ENCODE measurements around the gene ZNF277. TPM values are rescaled to one million over a fixed set of nuclear protein-coding genes. Genes with fewer than 3 reads are reported as not detected.

Gene ZNF277
- total RNA-seq, 1 experiment from 2014 or later = 37.4 TPM

GRCh38 chr7:112176693-112177415, 29.6 kb upstream of the ZNF277 start:
- no peak for DNase-seq
- H3K4me1 ChIP-seq (ENCODE audit: low read length) = no peaks in the 10 kb centered on the region
- no peak overlapping the region for H2AFZ ChIP-seq (ENCODE audit: low read length)
- no peaks in the 10 kb centered on the region for H3K27me3 ChIP-seq (ENCODE audit: low read length)
- H3K4me3 ChIP-seq (ENCODE audit: low read length) = no peak overlapping the region
- no peak overlapping the region for H3K9ac ChIP-seq (ENCODE audit: low read length)
- no peaks in the 10 kb centered on the region for H3K9me3 ChIP-seq (ENCODE audit: low read length)
- no peaks in the 10 kb centered on the region for H4K20me1 ChIP-seq (ENCODE audit: insufficient read depth, low read depth, low read length)
- no peak overlapping the region for H3K4me2 ChIP-seq (ENCODE audit: low read depth, low read length, poor library complexity, severe bottlenecking)
- H3K9me2 ChIP-seq (replicated peaks; ENCODE audit: insufficient read depth, low read length) = no peaks in the 10 kb centered on the region
- H3K27ac ChIP-seq (ENCODE audit: low read length) = no peak overlapping the region
- H3K36me3 ChIP-seq (ENCODE audit: insufficient read depth, low read length) = no peaks in the 10 kb centered on the region
- H3K79me2 ChIP-seq (ENCODE audit: low read length) = no peaks in the 10 kb centered on the region

GRCh38 chr7:112180223-112180622, 26.3 kb upstream of the ZNF277 start:
- Histone ChIP-seq H3K9me3 (ENCODE audit: low read length) (no peaks in the 10 kb centered on the region), H3K4me3 (ENCODE audit: low read length) (no peak overlapping the region), H3K4me1 (ENCODE audit: low read length) (no peaks in the 10 kb centered on the region), H3K27ac (ENCODE audit: low read length) (no peak overlapping the region), H3K79me2 (ENCODE audit: low read length) (no peaks in the 10 kb centered on the region), H3K9me2 (replicated peaks; ENCODE audit: insufficient read depth, low read length) (no peaks in the 10 kb centered on the region), H2AFZ (ENCODE audit: low read length) (no peak overlapping the region), H3K27me3 (ENCODE audit: low read length) (no peaks in the 10 kb centered on the region; the same call in 1 of the 2 replicates), H4K20me1 (ENCODE audit: insufficient read depth, low read depth, low read length) (no peaks in the 10 kb centered on the region), H3K9ac (ENCODE audit: low read length) (no peak overlapping the region), H3K4me2 (ENCODE audit: low read depth, low read length, poor library complexity, severe bottlenecking) (no peak overlapping the region), H3K36me3 (ENCODE audit: insufficient read depth, low read length) (no peaks in the 10 kb centered on the region)
- DNase-seq = no peak

GRCh38 chr7:112182749-112183148, 23.7 kb upstream of the ZNF277 start:
- H3K79me2 ChIP-seq (ENCODE audit: low read length) = no peaks in the 10 kb centered on the region
- no peaks in the 10 kb centered on the region for H4K20me1 ChIP-seq (ENCODE audit: insufficient read depth, low read depth, low read length)
- H3K9me3 ChIP-seq (ENCODE audit: low read length) = no peaks in the 10 kb centered on the region
- no peaks in the 10 kb centered on the region; the same call in 1 of the 2 replicates for H3K27me3 ChIP-seq (ENCODE audit: low read length)
- no peak overlapping the region for H3K27ac ChIP-seq (ENCODE audit: low read length)
- no peaks in the 10 kb centered on the region for H3K9me2 ChIP-seq (replicated peaks; ENCODE audit: insufficient read depth, low read length)
- H3K4me1 ChIP-seq (ENCODE audit: low read length) = no peaks in the 10 kb centered on the region
- no peak overlapping the region for H3K4me3 ChIP-seq (ENCODE audit: low read length)
- no peak overlapping the region for H3K9ac ChIP-seq (ENCODE audit: low read length)
- H3K4me2 ChIP-seq (ENCODE audit: low read depth, low read length, poor library complexity, severe bottlenecking) = no peak overlapping the region
- no peak overlapping the region for H2AFZ ChIP-seq (ENCODE audit: low read length)
- no peaks in the 10 kb centered on the region for H3K36me3 ChIP-seq (ENCODE audit: insufficient read depth, low read length)
- no peak for DNase-seq

- Histone ChIP-seq H2AFZ (ENCODE audit: low read length) (no peak overlapping the region), H3K79me2 (ENCODE audit: low read length) (no peaks in the 10 kb centered on the region), H3K4me1 (ENCODE audit: low read length) (no peaks in the 10 kb centered on the region), H3K9me2 (replicated peaks; ENCODE audit: insufficient read depth, low read length) (no peaks in the 10 kb centered on the region), H3K9me3 (ENCODE audit: low read length) (no peaks in the 10 kb centered on the region), H3K27ac (ENCODE audit: low read length) (no peak overlapping the region), H3K9ac (ENCODE audit: low read length) (no peak overlapping the region), H3K4me2 (ENCODE audit: low read depth, low read length, poor library complexity, severe bottlenecking) (no peak overlapping the region), H3K27me3 (ENCODE audit: low read length) (no peaks in the 10 kb centered on the region; the same call in 1 of the 2 replicates), H3K4me3 (ENCODE audit: low read length) (no peak overlapping the region), H3K36me3 (ENCODE audit: insufficient read depth, low read length) (no peaks in the 10 kb centered on the region), H4K20me1 (ENCODE audit: insufficient read depth, low read depth, low read length) (no peaks in the 10 kb centered on the region)
- no peak for DNase-seq
Observed at GRCh38 chr7:112183266-112183665, 23.2 kb upstream of the ZNF277 start.

- Histone ChIP-seq H3K4me2 (ENCODE audit: low read depth, low read length, poor library complexity, severe bottlenecking) (no peak overlapping the region), H4K20me1 (ENCODE audit: insufficient read depth, low read depth, low read length) (no peaks in the 10 kb centered on the region), H3K9me3 (ENCODE audit: low read length) (no peaks in the 10 kb centered on the region), H3K27ac (ENCODE audit: low read length) (no peak overlapping the region), H3K9me2 (replicated peaks; ENCODE audit: insufficient read depth, low read length) (no peaks in the 10 kb centered on the region), H3K36me3 (ENCODE audit: insufficient read depth, low read length) (no peaks in the 10 kb centered on the region), H3K79me2 (ENCODE audit: low read length) (no peaks in the 10 kb centered on the region), H3K4me3 (ENCODE audit: low read length) (no peak overlapping the region), H2AFZ (ENCODE audit: low read length) (no peak overlapping the region), H3K27me3 (ENCODE audit: low read length) (no peaks in the 10 kb centered on the region; the same call in 1 of the 2 replicates), H3K9ac (ENCODE audit: low read length) (no peak overlapping the region), H3K4me1 (ENCODE audit: low read length) (no peaks in the 10 kb centered on the region)
- no peak for DNase-seq
Observed at GRCh38 chr7:112184455-112184854, 22.0 kb upstream of the ZNF277 start.

GRCh38 chr7:112185005-112185834, 21.3 kb upstream of the ZNF277 start:
- Histone ChIP-seq H3K9me3 (ENCODE audit: low read length) (no peaks in the 10 kb centered on the region), H3K27me3 (ENCODE audit: low read length) (no peaks in the 10 kb centered on the region; the same call in 1 of the 2 replicates), H3K27ac (ENCODE audit: low read length) (no peak overlapping the region), H3K4me2 (ENCODE audit: low read depth, low read length, poor library complexity, severe bottlenecking) (no peak overlapping the region), H3K36me3 (ENCODE audit: insufficient read depth, low read length) (no peaks in the 10 kb centered on the region), H3K4me1 (ENCODE audit: low read length) (no peaks in the 10 kb centered on the region), H3K4me3 (ENCODE audit: low read length) (no peak overlapping the region), H4K20me1 (ENCODE audit: insufficient read depth, low read depth, low read length) (no peaks in the 10 kb centered on the region), H2AFZ (ENCODE audit: low read length) (no peak overlapping the region), H3K79me2 (ENCODE audit: low read length) (no peaks in the 10 kb centered on the region), H3K9ac (ENCODE audit: low read length) (no peak overlapping the region), H3K9me2 (replicated peaks; ENCODE audit: insufficient read depth, low read length) (no peaks in the 10 kb centered on the region)
- DNase-seq = no peak

GRCh38 chr7:112186300-112186699, 20.2 kb upstream of the ZNF277 start:
- H3K4me2 ChIP-seq (ENCODE audit: low read depth, low read length, poor library complexity, severe bottlenecking) = no peak overlapping the region
- H3K4me3 ChIP-seq (ENCODE audit: low read length) = no peak overlapping the region
- H3K36me3 ChIP-seq (ENCODE audit: insufficient read depth, low read length) = no peaks in the 10 kb centered on the region
- H4K20me1 ChIP-seq (ENCODE audit: insufficient read depth, low read depth, low read length) = no peaks in the 10 kb centered on the region
- no peaks in the 10 kb centered on the region for H3K9me3 ChIP-seq (ENCODE audit: low read length)
- H2AFZ ChIP-seq (ENCODE audit: low read length) = no peak overlapping the region
- no peak overlapping the region for H3K27ac ChIP-seq (ENCODE audit: low read length)
- no peaks in the 10 kb centered on the region for H3K9me2 ChIP-seq (replicated peaks; ENCODE audit: insufficient read depth, low read length)
- DNase-seq = no peak
- H3K9ac ChIP-seq (ENCODE audit: low read length) = no peak overlapping the region
- no peaks in the 10 kb centered on the region; the same call in 1 of the 2 replicates for H3K27me3 ChIP-seq (ENCODE audit: low read length)
- no peaks in the 10 kb centered on the region for H3K79me2 ChIP-seq (ENCODE audit: low read length)
- H3K4me1 ChIP-seq (ENCODE audit: low read length) = no peaks in the 10 kb centered on the region

GRCh38 chr7:112188257-112188656, 18.2 kb upstream of the ZNF277 start:
- H3K9ac ChIP-seq (ENCODE audit: low read length) = no peak overlapping the region
- H3K9me3 ChIP-seq (ENCODE audit: low read length) = no peaks in the 10 kb centered on the region
- H3K4me3 ChIP-seq (ENCODE audit: low read length) = no peak overlapping the region
- H3K27ac ChIP-seq (ENCODE audit: low read length) = no peak overlapping the region
- H3K4me2 ChIP-seq (ENCODE audit: low read depth, low read length, poor library complexity, severe bottlenecking) = no peak overlapping the region
- H3K79me2 ChIP-seq (ENCODE audit: low read length) = no peaks in the 10 kb centered on the region
- no peak for DNase-seq
- H3K4me1 ChIP-seq (ENCODE audit: low read length) = no peaks in the 10 kb centered on the region
- H3K36me3 ChIP-seq (ENCODE audit: insufficient read depth, low read length) = no peaks in the 10 kb centered on the region
- no peaks in the 10 kb centered on the region for H4K20me1 ChIP-seq (ENCODE audit: insufficient read depth, low read depth, low read length)
- no peak overlapping the region for H2AFZ ChIP-seq (ENCODE audit: low read length)
- H3K27me3 ChIP-seq (ENCODE audit: low read length) = no peaks in the 10 kb centered on the region; the same call in 1 of the 2 replicates
- H3K9me2 ChIP-seq (replicated peaks; ENCODE audit: insufficient read depth, low read length) = no peaks in the 10 kb centered on the region

Data from Karpas-422 (cell line).